GM19351 (cell line): Measurements from ENCODE around the gene LOC101059915.
"Not testable (repeated sequence)": the region's sequence is repeated elsewhere in the genome, so short reads cannot be mapped to it uniquely, and the experiment has no call there.

Experiments
- ATAC-seq: cut with Tn5 transposase; IDR thresholded peaks from one replicate; pipeline ENCODE4 v1.9.1; 2021; ENCODE audit warnings: mild to moderate bottlenecking, moderate library complexity; ENCODE audit not compliant: unreplicated experiment

LOC101059915 gene

DNA sequence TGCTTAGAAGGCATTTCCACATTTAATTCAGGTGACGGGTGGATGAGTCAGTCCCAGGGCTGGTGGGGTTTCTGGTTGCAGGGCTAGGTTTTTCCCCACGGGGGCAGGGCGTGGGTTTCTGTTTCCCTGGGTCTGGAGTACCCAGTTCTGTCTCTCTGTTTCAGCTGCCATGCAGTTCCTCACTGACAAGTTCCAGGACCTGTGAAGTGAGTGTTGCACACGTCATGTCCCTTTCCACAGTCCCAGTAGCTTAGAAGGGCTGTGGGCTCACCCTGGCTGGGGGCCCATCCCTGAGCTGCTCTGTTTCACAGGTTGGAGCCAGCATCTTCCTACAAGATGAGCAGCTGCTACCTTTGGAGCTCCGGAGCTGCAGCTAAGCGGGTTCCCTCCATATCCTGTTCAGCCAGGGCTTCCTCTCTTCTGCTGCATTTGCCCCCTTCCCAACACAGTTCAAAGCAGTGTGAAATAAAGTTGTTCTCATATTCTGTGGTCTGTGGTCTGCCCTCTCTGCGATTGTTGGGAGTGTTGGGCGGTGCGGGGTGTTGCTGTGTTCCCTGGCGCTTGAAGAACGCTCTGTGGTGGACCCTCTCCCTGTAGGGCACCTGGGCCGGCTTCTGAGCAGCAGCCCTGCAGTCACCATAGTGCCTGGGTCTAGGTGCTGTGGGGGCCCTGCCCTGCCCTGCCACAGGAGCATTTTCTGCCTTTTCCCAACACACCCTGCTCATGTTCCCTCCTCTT lies 3.9 kb downstream of the LOC101059915 start:
- ATAC-seq, result no peak

DNA sequence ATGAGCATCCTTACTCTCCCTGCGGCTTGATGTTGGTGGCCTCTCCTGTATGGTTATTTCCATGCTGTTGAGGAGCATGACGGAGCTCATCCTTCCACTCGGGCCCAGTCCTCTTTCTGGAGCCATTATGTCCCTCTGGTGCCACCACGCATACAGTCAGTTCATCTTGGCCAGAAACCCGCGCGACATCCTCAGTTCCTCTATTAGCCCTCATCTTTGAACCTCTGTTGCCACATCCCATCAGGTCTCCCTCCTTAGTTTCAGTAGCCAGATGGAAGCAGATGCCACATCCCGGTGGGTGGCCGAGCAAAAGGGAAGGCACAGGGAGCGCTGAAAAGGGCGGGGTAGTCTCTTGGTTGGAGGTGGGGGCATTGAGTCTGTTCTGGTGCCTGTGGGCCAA lies 4.6 kb downstream of the LOC101059915 start:
- no peak for ATAC-seq

DNA sequence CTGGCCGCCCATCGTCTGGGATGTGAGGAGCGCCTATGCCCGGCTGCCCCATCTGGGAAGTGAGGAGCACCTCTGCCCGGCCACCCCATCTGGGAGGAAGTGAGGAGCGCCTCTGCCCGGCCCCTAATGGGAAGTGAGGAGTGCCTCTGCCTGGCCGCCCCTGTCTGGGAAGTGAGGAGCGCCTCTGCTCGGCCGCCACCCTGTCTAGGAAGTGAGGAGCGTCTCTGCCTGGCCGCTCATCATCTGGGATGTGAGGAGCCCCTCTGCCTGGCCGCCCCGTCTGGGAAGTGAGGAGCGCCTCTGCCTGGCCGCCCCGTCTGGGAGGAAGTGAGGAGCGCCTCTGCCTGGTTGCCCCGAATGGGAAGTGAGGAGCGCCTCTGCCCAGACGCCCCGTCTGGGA lies 8.3 kb downstream of the LOC101059915 start:
- not testable (repeated sequence) for ATAC-seq

DNA sequence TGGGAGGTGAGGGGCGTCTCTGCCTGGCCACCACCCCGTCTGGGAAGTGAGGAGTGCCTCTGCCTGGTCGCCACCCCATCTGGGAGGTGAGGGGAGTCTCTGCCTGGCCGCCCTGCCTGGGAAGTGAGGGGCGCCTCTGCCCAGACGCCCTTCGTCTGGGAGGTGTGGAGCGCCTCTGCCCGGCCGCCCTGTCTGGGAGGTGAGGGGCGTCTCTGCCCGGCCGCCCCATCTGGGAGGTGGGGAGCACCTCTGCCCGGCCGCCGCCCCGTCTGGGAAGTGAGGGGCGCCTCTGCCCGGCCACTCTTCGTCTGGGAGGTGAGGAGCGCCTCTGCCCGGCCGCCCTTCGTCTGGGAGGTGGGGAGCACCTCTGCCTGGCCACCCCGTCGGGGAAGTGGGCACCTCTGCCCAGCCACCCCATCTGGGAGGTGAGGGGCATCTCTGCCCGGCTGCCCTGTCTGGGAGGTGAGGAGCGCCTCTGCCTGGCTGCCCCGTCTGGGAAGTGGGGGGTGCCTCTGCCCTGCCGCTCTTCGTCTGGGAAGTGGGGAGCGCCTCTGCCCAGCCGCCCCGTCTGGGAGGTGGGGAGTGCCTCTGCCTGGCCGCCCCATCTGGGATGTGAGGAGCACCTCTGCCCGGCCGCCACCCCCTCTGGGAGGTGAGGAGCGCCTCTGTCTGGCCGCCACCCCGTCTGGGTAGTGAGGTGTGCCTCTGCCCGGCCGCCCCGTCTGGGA lies 8.9 kb downstream of the LOC101059915 start:
- not testable (repeated sequence) for ATAC-seq

DNA sequence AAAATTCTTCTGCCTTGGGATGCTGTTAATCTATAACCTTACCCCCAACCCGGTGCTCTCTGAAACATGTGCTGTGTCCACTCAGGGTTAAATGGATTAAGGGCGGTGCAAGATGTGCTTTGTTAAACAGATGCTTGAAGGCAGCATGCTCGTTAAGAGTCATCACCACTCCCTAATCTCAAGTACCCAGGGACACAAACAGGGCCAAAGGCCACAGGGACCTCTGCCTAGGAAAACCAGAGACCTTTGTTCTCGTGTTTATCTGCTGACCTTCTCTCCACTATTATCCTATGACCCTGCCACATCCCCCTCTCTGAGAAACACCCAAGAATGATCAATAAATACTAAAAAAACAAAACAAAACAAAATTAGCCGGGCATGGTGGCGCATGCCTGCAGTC lies 9.8 kb downstream of the LOC101059915 start:
- ATAC-seq, result not testable (repeated sequence)

DNA sequence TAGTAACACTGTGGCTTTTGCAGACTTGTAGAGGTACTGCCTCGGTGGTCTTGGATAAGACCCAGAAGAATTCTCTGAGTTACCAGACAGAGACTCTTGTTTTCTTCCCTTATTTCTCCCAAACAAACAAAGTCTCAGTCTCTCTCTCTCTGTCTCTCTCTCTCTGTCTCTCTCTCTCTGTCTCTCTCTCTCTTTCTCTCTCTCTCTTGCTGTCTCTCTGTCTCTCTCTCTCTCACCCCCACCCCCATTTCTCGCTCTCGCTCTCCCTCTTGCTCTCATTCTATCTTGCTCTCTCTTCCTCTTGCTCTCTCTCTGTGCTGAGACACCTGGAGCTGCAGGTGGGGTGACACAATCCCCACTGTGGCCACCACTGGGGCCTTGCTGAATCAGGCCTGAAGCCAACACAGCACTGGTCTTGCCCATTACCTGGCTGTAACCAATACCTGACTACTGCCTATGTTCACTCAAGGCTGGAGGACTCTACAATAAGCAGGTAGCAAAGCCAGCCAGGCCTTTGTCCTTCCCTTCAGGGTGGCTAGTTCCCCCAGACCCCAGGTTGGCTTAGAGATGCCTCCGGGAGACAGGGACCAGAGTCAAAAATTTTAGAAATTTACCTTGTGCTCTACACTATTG lies 12.3 kb downstream of the LOC101059915 start:
- ATAC-seq, result no peak

- peak; percentile 74 for ATAC-seq
Measured at GRCh38 chrX:71696641-71697465, 29.5 kb downstream of the LOC101059915 start.

DNA sequence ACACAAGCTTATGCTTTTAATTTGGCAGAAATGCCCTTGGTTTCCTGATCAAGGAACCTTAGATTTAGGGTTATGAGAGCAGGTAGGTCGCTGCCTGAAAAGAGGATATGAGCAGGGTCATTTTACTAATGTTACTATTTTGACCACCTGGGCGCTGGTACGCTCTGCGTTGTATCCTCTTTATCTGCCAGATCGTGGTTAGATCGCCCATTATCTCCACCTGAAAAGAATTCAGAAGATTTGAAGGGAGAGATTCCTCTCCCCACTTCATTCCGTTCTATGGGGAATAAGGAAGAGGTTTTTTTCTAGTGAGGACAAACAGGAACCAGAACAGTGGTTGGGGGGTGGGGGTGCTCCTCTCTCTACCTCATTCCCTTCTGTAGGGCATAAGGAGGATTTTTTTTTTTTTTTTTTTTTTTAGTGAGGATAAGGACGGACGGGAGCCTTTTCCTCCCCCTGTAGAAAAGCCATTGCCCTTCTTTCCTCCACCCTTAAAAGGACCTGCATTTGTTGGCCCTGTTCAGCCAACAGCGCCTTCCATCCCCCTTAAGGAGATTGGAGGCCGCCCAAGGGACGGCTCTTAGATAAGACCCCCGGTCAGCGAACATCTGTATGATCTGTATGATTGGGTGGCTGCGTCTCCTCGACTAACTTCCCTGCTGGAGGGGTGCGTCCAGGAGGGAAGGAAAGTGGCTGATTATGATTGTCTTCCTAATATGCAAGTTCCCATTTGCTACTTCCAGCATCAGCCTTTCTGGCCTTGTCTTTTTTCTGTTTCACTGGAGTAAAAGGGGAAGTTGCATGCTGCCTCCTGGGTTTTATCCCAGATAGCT lies 30.3 kb downstream of the LOC101059915 start:
- peak; percentile 46 for ATAC-seq

DNA sequence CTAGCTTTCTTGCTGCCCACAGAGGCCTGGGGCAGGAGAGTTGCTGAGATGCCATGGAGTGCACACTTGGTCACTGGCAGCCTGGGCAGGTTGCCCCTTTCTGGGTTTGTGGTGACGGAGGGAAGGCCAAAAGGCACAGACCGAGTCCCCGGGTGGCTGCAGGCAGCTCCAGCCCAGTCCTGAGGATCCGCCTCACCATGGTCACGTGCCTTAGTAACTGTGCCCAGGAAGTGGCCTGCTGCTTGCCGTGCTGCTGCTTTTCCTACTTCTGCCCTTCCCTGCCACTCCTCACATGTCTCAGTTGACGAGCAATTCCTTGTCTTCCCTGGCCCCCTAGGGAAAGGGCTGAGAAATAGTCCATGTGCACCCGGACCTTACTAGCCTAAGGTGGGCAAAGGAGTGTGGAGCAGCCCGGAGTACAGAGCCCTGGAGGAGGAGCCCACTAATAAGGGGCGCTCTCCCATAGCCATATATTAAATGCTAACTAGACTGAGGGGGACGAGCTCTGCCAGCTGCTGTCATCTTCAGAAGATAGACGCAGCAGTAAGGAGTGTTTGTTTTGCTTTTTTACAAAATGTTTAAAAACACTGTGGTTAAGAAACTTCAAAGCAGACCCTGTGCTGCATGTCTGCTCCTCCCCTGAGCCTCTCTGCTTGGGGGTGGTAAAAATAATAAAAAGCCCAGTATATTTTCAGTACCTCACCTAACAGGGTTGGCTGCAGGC lies 31.1 kb downstream of the LOC101059915 start:
- ATAC-seq, result not testable (repeated sequence)

- not testable (repeated sequence) for ATAC-seq
Measured at GRCh38 chrX:71699023-71699344, 31.6 kb downstream of the LOC101059915 start.

GRCh38 chrX:71702853-71703252 lies 35.5 kb downstream of the LOC101059915 start:
- peak; percentile 69 for ATAC-seq

DNA sequence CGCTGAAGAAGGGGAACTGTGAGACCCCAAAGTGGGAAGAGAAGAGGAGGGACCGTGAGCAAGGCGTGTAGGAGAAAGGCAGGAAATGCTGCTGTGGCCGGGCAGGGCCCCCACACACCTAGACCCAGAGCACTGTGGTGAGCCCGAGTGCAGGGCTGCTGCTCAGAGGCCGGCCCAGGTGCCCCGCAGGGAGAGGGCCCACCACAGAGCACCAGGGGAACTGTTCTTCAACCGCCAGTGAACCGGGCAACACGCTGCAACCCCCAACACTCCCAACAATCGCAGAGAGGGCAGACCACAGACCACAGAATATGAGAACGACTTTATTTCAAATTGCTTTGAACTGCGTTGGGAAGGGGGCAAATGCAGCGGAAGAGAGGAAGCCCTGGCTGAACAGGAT lies 46.7 kb downstream of the LOC101059915 start:
- not testable (repeated sequence) for ATAC-seq

DNA sequence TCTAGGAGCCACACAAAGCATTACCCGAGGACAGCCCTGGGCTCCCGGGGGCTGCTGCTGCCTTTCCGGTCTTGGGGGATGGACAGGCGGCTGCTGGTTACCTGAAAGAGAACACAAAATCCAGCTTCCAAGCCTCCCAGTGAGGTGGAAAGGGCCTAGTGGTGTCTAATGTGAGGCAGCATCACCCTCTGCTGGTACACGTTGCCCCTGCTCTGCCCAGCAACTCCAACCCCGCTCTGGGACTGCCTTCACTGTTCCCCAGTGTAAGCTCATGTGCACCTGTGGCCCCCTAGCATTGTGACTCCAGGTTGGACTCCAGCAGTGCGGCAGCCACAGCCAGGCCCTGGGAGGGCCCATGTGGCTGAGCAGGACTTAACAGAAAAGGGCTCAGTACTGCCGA lies 48.2 kb downstream of the LOC101059915 start:
- ATAC-seq, result not testable (repeated sequence)

DNA sequence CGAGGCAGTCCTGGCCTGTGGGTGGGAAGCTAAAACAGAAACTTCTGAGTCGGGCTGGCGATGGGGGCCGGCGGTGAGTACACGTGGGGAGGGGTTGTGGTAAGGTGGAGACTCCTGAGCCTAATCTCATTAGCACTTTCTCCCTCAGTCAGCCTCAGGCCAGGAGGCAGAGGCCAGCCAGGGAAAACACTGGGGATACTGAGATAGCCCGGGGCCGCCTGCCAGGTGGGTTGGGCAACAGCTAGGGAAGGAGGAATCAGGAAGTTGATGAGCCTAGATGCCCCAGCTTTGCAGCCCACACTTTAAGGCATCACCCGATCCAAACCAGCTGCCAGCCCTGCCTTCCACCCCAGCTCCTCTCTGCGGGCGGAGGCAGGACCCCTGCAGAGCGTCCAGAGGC lies 49.0 kb downstream of the LOC101059915 start:
- ATAC-seq, result not testable (repeated sequence)

DNA sequence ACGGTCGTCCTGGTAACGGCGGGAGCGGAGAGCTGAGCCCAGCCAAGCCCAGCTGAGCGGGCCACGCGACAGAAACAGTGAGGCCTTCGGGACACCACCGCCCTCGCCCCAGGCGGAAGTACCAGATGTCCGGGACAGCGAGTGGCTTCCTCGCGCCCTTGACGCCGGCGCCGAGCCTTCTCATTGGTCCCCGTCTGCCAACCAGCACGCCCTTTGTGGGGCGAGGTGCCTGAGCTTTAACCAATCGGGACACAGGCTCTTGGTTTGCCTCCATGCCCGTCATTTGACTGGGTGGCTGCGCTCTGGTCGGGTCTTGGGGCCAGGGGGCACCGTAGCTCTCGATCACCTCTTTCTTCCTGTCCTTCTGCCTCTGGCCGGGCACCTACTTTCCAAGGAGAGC lies 50.8 kb downstream of the LOC101059915 start, which contains the start of gene CXorf49:
Gene CXorf49 (minus strand): TSS at position 101 of the 400 bp plus-strand sequence. CDS start 134 bp downstream, outside the sequence.
- ATAC-seq, result not testable (repeated sequence)

DNA sequence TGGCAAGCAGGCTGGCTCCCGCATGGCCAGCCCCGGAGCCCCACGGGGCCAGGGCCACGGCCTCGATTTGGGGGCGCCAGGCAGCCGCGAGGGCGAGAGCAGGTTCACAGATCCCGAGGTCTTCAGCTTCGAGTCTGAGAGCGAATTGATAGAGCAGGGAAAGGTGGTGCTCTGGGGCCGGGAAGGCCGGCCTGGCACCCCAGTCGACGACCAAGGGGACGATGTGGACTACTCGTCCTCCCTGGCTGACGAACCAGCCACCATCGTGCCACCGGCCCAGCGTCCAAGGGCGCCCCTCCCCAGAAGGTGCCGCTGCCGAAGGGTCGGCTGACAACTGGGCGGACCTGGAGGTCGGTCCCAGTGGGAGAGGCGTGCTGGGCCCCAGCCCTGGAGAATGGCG lies 51.8 kb downstream of the LOC101059915 start:
- not testable (repeated sequence) for ATAC-seq

- ATAC-seq, result not testable (repeated sequence)
Measured at GRCh38 chrX:71720289-71720886, 53.0 kb downstream of the LOC101059915 start.
